HEK293 (cell line): ENCODE data around the gene RIN3.

Source experiments
- CTCF ChIA-PET: fragments of 350-600 bp; formaldehyde crosslinking; extraction: SDS; loops from one replicate; lab custom pipeline; 2021; ENCODE audit warnings: antibody characterized with exemption; lab: Yijun Ruan, JAX
- POLR2A ChIA-PET: fragments of 300-600 bp; formaldehyde crosslinking; extraction: SDS; loops from one replicate; lab custom pipeline; 2020; ENCODE audit warnings: antibody characterized with exemption, inconsistent platforms; lab: Yijun Ruan, JAX
- H3K27ac ChIP-seq: fragments of 200-500 bp; sonication (Bioruptor generic); 2 replicates; pipeline ENCODE4 v1.5.1; 2014; ENCODE audit warnings: low read depth, low read length, control low read depth, inconsistent platforms; ENCODE audit errors: extremely low read depth
- H3K36me3 ChIP-seq, 2 experiments: fragments of 200-500 bp in 1 of 2; sonication (Bioruptor generic) in 1 of 2; 1 replicate in 1 of 2; 2 replicates in 1 of 2; pipeline ENCODE4 v1.5.1; 2014 to 2017; ENCODE audit warnings: inconsistent platforms in 2 of 2, low read length in 2 of 2; ENCODE audit not compliant: control insufficient read depth in 2 of 2, insufficient read depth in 1 of 2
- H3K4me1 ChIP-seq: fragments of 200-500 bp; sonication (Bioruptor generic); 2 replicates; pipeline ENCODE4 v1.5.1; 2014; ENCODE audit warnings: mild to moderate bottlenecking, low read length, inconsistent platforms; ENCODE audit not compliant: control insufficient read depth, insufficient read depth
- H3K4me3 ChIP-seq: 2 replicates; pipeline ENCODE4 v1.5.1; 2011; ENCODE audit warnings: low read depth, mild to moderate bottlenecking, control low read depth, low read length, moderate library complexity
- H3K9me3 ChIP-seq: fragments of 200-500 bp; sonication (Bioruptor generic); 2 replicates; pipeline ENCODE4 v1.5.1; 2014; ENCODE audit warnings: low read depth, low read length, inconsistent platforms; ENCODE audit not compliant: control insufficient read depth, insufficient read depth
- FEZF1 ChIP-seq: fragments of 450-650 bp; formaldehyde crosslinking; IDR thresholded peaks from 2 replicates; pipeline ENCODE4 v1.5.1; 2016; ENCODE audit warnings: missing biosample characterization, missing genetic modification characterization
- ZNF391 ChIP-seq: fragments of 450-650 bp; formaldehyde crosslinking; IDR thresholded peaks from 2 replicates; pipeline ENCODE4 v1.5.1; 2016; ENCODE audit warnings: low read depth, missing biosample characterization, missing genetic modification characterization, borderline replicate concordance

The RIN3 gene

DNA sequence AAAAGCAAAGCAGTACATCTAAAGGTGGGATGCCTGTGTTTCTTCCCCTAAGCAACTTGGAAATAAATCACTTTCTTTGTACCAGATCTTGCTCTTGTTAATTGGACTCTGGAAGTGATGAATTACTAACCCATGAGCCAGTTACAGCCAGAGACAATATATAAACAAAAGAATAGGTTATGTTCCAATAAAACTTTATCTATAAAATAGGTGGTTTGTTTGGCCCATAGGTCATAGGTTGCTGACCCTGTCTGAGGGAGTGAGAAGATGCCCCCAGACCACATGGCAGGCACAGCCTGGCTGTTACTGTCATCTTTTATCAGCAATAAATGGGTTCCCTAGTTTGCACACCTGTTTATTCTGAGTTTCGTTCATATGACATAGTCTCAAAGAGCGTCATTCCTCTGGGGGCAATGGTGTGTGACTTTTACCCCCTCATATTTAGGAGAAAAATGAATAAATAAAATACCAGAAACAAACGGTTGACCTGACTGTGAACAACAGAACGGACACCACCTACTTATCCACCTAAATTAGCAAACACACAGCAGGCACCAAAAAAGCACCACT lies 224.1 kb downstream of the RIN3 start:
- peaks cover 2% of the 10 kb centered on the region; the same call in 1 of the 2 replicates for H3K4me1 ChIP-seq
- H3K4me3 ChIP-seq = no peak overlapping the region
- POLR2A ChIA-PET = no interaction called here
- CTCF ChIA-PET = no interaction called here
- H3K36me3 ChIP-seq = peaks cover 0 to 18% of the 10 kb centered on the region in 2 experiments; a peak in 2 of 3 replicates
- TF ChIP-seq ZNF391 (no peak), FEZF1 (peak; percentile 17; the same call in 1 of the 2 replicates)
- H3K27ac ChIP-seq = no peak overlapping the region
- H3K9me3 ChIP-seq = no peaks in the 10 kb centered on the region
